ENCODE measurements around the gene LONP2.
"Not testable (repeated sequence)": the region's sequence is repeated elsewhere in the genome, so short reads cannot be mapped to it uniquely, and the experiment has no call there.

LONP2 gene

DNA sequence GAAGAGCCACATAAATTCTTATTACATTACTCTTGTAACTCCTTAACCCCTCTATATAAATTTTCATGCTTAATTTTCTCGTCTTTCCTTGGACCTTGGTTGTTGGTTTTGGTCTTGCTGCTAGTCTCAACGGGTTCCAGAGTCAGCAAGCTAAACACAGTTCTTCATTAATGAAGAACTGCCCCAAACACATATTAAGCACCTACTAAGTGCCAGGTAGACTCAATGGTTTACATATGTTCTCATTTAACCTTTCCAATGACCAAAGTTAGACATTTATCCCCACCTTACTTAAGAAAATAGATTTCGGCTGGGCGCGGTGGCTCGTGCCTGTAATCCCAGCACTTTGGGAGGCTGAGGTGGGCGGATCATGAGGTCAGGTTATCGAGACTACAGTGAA lies 126.1 kb downstream of the LONP2 start:
- no peak for DNase-seq (ENCODE audit: low read depth)

DNA sequence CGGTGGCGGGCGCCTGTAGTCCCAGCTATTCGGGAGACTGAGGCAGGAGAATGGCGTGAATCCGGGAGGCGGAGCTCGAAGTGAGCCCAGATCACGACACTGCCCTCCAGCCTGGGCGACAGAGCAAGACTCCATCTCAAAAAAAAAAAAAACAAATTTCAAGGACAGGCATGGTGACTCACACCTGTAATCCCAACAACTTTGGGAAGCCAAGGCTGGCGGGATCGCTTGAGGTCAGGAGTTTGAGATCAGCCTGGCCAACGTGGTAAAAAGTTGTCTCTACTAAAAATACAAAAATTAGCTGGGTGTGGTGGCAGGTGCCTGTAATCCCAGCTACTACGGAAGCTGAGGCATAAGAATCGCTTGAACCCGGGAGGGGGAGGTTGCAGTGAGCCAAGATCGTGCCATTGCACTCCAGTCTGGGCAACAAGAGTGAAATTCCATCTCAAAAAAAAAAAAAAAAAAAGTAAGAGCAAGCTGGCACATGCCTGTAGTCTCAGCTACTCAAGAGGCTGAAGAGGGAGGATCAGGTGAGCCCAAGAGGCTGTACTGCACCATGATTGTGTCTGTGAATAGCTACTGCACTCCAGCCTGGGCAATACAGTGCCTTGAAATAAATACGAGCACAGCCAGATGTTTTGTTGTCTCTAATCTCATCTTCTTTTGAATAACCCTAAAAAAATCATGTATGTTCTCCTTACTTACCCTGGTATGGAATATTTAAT lies 126.7 kb downstream of the LONP2 start:
- not testable (repeated sequence) for DNase-seq (ENCODE audit: low read depth)

DNA sequence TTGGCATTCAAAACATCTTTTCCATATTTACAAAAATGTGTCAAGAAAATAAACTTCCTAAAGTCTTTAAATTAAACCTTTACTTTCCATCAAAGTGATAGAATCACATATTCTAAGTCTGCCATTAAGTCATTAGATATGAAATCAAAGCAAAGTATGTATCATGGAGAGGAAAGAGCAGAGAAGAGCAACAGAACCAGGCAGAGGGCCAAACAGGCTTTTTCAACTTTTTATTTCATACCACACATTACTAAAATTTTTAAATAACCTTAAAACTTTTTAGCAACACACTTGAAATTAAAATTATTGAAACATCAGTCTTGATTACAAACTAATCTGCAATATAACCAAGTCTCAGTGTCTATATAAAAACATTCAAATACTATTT lies 127.3 kb downstream of the LONP2 start:
- no peak for DNase-seq (ENCODE audit: low read depth)

DNA sequence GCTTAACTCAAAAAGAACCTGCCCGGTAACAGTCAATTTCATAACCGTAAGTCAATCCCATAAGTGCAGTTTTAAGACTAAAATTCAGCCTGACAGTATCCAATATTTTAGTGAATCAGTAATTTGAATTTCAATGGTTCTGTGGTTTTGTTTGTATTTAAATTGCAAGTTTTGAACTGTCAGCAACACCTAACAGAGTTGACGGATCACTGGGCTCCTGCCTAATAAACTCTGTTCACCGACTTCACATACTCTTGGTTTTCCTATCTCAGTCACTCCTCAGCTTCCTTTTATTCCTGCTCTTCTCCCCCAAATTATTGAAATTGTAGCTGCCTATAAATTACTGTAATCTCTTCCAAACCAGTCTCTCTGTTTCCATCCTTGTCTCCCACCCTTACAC lies 128.6 kb downstream of the LONP2 start:
- DNase-seq (ENCODE audit: low read depth), result no peak

GRCh38 chr16:48373258-48374029 lies 129.3 kb downstream of the LONP2 start:
- no peak for DNase-seq (ENCODE audit: low read depth)

GRCh38 chr16:48374255-48374654 lies 130.2 kb downstream of the LONP2 start:
- DNase-seq (ENCODE audit: low read depth), result no peak

DNA sequence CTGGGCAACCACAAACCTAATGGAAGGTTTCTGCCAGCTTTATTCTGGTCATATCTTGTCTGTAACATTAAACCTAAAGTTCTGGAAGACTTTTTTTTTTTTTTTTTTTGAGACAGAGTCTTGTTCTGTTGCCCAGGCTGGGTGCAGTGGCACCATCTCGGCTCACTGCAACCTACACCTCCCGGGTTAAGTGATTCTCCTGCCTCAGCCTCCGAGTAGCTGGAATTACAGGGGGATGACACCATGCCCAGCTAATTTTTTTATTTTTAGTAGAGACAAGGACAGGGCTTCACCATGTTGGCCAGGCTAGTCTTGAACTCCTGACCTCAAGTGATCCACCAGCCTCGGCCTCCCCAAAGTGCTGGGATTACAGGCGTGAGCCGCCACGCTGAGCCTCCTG lies 133.2 kb downstream of the LONP2 start:
- not testable (repeated sequence) for DNase-seq (ENCODE audit: low read depth)

- DNase-seq (ENCODE audit: low read depth), result no peak
These were observed 134.2 kb downstream of the LONP2 start for GRCh38 chr16:48378276-48378675.

DNA sequence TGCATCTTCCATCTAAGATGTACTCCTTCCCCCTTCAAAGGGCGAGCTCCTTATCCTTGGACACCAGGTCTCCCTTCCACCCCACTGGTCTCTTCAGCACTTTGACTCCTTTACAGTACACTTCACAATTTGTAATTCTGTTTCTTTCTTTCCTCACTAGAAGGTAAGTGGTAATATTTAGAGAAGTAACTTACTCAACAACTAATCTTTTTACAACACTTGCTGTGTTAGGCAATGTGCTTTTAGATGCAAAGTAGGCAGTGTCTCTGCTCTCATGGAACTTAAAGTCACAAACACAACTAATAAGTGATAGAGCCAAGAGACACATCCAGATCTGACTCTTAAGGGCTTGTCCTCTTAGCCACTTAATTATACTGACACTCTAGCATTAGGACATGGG lies 134.7 kb downstream of the LONP2 start:
- no peak for DNase-seq (ENCODE audit: low read depth)

DNA sequence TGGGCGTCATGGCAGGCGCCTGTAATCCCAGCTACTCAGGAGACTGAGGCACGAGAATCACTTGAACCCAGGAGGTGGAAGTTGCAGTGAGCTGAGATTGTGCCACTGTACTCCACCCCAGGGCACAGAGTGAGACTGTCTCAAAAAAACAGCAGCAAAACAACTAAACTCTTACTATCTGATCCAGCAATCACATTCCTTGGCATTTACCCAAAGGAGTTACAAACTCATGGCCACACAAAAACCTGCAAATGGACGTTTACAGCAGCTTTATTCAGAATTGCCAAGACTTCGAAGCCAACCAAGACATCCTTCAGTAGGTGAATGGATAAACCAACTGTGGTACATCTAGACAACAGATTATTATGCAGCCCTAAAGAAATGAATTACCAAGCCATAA lies 137.1 kb downstream of the LONP2 start:
- DNase-seq (ENCODE audit: low read depth), result no peak

GRCh38 chr16:48382131-48382530 lies 138.0 kb downstream of the LONP2 start:
- DNase-seq (ENCODE audit: low read depth), result no peak

DNA sequence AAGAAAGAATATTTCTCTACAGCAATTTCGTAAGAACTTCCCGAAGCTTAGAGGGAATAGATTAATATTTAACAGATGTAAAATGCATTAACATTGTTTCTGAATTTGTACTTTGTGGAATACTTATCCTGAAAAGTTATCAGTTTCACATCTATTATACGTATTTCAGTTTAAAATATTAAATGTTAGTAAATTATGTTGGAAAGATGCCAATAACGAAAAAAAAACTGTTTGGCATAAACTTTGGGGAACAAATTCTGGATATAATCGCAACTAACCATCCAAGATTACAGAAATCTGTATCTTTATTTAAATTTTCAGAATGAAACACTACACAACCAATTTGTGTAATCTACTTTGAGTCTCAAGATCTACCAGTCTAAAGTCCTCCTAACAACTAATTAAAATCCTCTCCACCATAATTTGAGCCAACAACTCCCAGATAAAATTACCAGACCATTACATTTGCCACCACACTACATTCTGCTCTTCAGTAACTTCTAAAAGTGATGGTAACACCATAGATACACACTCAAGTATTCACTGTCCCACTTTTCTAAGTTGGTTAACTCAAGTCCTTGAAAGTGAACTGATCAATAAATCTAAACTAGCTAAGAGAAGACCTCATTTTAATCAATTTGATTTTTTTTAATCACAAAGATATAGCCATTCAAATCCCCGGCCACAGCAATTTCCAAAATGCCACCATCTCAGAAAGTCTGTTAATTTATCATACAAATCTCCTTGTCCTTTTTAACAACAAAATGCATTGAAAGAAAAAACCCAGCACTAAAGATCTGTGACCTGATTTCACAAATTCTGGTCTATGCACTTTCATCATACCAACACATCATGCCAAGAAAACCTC lies 139.1 kb downstream of the LONP2 start:
- DNase-seq (ENCODE audit: low read depth), result no peak

- no peak for DNase-seq (ENCODE audit: low read depth)
These were observed 139.9 kb downstream of the LONP2 start for GRCh38 chr16:48383877-48384519.

DNA sequence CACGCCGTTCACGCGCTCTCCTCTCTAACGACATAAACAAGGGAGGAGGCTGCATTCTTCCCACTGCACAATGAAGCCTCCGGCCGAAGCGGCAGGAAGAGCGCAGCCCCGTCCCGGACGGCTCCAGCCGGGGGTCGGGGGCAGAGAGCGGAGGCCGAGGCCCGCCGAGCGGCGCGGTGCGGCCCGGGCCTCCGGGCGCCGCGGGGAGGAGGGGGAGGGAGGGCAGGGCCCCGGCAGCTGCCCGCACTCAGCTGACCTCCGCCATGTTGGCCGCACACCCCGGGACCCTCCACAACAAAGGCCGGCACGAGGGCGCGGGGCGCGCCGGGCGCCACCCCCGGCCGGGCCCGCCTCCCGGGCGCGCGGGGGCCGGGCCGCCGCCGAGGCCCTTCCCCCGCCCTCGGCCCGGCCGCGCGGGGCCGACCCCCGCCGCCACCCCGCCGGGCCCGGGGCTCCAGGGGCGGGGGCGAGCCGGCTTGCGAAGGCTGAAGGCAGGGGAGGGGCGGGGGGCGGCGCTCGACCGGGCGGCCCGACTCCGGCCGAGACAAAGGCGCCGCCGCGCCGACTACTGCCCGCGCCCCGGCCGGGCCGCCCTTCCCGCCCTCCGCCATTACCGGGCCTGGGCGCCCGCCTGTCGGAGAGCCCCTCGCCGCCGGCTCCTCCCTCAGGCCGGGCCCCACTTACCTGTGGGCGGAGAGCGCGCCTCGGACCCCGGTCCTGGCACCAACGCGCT lies 140.6 kb downstream of the LONP2 start:
- DNase-seq (ENCODE audit: low read depth), result no peak

GRCh38 chr16:48385253-48386150 lies 141.4 kb downstream of the LONP2 start, which contains the start of gene SIAH1:
Gene SIAH1 (minus strand): TSS chr16:48385413. CDS start chr16:48362428, 22,985 bp downstream.
- peak; percentile 83 for DNase-seq (ENCODE audit: low read depth)

DNA sequence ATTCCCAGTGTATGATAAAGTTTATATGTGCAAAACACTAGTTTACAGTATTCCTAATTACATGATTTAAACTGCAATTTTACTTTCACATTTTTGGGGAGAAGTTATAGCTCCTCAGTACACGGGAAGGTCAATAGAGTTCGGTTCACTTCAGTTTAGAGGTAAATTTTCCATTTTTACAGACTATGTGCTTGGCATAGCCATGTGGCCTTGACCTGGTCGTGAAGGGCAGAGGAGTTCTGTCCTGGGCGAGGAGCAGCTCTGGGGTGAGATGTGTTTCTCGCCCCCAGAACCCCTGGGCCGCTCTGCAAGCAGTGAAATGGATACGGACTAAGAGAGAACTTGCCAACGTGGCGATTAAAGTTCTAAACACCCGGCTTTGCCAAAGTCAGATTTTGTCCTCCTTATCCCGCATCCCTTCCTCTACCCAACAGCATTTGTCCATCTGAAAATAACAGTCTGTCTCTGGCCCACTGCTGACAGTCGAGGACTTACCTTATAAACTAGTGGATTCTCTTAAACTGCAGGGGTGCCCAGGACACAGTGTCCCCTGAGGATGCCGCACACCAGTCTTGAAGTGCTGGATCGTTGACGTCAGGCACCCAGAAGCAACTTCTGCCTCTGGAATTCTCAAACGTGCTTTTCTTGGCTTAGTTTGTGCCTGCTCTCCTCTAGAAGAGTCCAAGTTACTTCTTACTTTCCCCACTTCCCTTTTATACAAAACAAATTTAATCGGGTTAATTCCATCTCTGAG lies 142.6 kb downstream of the LONP2 start:
- no peak for DNase-seq (ENCODE audit: low read depth)

DNA sequence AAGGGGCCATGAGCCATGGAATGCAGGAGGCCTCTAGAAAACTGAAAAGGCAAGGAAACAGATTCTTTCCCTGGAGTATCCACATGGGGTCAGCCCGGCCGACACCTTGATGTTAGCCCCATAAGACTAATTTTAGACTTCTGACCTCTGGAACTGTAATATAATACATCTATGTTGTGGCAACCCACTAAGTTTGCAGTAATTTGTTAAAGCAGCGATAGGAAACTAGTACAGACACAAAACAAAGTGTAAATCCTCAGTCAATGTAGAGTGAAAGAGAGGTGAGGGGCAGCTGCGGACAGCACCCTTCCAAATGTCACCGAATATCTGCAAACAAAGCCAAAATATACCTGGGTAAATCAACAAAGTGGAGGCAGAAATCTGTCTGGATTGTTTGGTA lies 148.3 kb downstream of the LONP2 start:
- DNase-seq (ENCODE audit: low read depth), result no peak

DNA sequence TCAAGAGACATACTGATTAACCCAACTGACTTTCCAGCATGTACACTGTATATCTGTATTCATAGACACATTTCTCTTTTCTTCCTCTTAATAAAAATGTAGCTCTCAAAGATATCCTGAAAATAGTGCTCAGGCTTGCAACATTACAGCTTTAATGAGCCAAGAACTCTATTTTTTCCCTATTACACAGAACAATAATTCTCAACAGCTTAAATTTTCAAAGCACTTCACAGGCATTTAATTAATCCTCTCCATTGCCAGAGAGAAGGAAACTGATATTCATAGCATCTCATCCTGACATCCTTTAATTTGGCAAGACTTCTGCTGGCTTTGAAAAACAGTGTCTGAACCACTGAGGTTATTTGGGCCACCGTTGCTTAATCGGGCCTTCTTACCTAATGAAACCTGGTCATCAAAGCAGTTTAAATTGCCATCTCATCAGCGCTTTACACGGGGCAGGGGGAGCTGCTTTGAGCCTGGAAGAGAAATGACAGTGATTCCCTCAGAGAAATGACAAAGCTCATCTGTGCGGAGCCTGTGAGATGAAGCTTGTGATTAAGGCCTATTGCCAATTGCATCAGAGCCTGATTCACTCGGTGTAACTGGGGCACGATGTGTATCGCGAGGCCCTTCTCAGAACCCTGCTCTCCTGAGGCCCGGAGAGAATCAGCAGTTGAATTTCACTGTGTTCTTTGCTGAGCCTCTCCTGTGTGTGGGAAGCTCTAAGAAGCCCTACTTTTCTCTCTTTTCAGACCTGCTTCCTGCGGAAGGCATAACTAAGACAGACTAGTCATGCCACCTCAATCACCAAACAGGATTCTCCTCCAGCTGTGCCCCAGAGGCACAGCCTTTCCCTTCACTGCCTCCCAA lies 149.6 kb downstream of the LONP2 start:
- no peak for DNase-seq (ENCODE audit: low read depth)

- no peak for DNase-seq (ENCODE audit: low read depth)
These were observed 150.2 kb downstream of the LONP2 start for GRCh38 chr16:48394355-48394703.
